ENCODE results near the gene FBXO38.
"Not testable (repeated sequence)": the region's sequence is repeated elsewhere in the genome, so short reads cannot be mapped to it uniquely, and the experiment has no call there.

FBXO38 gene

GRCh38 chr5:148427370-148428042, 43.7 kb downstream of the FBXO38 start:
- no peak for DNase-seq (ENCODE audit: low spot score)

DNA sequence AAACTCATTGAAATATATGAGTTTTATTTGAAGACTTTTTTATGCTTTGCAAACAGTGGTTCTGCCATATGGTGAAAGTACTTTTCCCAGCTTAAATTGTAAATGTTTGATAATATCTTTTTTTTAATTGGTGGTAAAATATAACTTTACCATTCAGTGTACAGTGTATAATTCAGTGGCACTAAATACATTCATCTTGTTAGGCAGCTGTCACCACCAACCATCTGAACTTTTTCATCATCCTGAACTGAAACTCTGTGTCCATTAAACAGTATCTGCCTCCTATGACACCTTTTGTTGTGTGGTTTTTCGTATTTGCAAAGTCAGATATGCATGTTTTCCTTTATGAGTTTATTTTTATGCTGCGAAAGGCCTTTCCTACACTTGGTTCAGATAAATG, 45.1 kb downstream of the FBXO38 start:
- no peak for DNase-seq (ENCODE audit: low spot score)

DNA sequence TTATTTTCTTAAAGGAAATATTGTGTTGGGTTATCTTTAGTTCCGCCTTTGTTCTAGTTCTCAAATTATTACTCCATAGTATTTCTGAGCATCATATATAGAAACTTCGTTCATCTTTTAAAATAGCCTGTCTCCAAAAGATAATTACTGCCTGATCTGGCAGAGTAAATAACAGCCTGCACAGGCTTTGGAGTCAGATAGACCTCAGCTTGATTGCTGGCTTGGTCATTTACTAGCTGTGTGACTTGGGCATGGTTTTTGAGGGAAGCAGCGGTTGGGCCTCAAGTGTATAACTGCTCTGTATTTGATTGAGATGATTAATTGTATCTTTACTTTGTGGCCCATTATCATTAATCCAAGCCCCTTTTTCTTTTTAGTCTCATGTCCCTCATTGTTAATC, 50.1 kb downstream of the FBXO38 start:
- DNase-seq (ENCODE audit: low spot score): no peak

DNA sequence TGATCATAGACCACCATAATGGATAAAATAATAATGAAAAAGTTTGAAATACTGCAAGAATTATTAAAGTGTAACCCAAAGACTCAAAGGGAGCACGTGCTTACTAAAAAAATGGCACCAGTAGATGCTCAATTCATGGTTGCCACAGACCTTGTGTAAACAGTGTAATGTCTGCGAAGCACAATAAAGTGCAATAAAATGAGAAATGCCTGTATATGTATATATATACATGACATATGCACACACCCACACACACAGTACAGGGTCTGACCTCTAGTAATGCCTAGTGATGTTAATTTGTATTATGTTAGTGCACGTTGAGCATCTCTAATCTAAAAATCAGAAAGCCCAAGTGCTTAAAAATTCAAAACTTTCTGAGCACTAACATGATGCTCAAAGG, 52.3 kb downstream of the FBXO38 start:
- no peak for DNase-seq (ENCODE audit: low spot score)

DNA sequence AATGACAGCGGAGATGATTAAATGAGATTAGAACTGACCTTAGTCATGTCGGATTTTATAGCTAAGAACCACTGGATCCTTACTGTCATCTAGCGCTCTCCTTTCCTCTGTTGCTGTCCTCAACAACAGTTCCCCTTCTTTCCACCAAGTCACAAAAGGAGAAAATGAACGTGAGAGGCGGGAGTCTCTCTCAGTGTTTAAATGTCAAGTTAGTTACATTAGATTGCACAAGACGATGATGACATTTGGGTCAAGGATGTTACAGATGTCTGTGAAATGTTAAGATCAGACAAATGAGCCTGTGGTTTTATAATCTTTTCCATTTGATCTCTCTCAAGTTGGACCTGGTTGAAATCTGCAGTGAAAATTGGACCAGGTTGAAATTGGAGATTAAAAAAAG, 53.5 kb downstream of the FBXO38 start:
- DNase-seq (ENCODE audit: low spot score): no peak

GRCh38 chr5:148438933-148439332, 55.2 kb downstream of the FBXO38 start:
- no peak for DNase-seq (ENCODE audit: low spot score)

DNA sequence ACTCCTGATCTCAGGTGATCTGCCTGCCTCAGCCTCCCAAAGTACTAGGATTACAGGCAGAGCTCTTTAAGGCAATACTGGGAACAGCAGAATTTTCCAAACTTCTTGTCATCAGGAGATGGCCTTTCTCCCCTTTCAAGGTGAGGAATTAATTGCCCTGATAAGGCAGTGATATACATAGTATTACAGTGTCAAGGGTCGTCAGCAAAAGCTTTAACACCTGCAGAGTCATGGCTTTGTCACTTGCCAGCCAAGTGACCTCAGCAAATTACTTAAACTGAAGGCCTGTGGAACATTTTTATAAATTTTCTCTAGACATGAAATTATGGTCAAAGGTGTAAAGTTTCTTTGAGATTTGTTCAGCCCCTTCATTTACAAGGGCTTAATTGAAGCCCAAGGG, 59.5 kb downstream of the FBXO38 start:
- no peak for DNase-seq (ENCODE audit: low spot score)

GRCh38 chr5:148443998-148444397, 60.2 kb downstream of the FBXO38 start:
- DNase-seq (ENCODE audit: low spot score): peak; percentile 64

DNA sequence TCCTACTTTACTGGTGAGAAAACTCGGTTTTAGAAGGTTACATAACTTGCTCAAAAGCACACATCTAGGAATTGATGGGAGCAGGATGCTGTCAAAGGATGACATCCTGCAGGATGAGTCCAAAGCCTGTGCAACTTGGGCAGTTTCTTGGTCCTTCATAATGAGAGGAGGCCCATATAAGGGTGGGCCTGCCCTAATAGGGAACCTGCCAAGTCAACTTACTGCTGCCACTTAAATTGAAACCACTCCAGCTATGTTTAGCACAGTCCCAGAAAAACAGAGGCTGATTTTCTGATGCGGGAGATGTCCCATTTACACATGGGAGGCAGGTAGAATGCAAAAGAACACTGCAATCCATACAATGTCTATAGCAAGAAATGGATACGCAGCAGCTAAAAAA, 61.8 kb downstream of the FBXO38 start:
- no peak for DNase-seq (ENCODE audit: low spot score)

GRCh38 chr5:148446611-148447010, 62.9 kb downstream of the FBXO38 start:
- no peak for DNase-seq (ENCODE audit: low spot score)

DNA sequence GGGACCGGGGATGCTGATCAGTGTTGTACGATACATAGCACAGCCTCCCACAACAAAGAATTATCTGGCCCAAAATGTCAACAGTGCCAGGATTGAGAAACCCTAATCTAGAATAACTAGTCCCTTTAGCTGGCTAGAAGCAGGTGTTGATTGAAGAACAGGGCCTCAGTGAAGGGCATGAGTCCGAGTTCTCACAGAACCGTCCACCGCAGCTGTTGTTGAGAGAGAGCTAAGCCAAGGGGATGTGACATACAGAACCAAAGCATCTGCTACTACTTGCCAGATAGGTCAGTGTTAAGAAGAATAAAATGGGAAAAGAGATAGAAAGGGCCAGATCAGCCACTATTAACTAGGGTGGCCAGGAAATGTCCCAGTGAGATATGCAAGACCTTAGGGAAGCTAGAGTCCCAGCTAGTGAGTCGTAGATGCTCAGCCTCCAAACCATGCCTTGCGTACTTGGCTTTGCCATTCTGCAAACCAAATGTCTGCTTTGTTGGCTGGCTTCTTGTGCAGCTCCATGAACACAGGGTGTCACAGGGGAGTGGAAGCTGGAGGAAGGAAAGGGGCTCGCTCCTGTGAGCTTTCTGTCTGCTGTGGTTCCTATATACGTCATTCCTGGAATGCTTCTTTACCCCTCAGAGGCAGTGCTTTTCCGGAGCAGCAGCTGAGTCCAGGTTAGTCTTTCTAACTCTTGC, 68.9 kb downstream of the FBXO38 start:
- no peak for DNase-seq (ENCODE audit: low spot score)

DNA sequence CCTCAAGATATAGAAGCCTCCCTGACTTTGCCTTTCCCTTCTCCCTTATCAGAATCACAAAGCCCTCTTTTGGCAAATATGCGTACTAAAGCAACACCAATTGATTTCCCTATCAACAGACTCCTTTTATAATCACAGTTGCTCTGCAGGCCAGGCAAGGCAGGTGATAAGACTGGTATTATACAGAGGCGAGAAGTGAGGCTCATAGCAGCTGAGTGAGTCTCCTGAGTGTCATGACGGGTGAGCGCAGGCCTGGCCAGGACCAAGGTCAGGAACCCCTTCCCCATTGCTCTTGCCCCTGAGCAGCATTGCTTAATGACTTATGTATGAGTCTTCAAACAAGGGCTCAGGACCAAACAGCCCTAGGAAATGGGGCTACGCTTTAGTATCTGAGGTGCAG, 70.8 kb downstream of the FBXO38 start:
- DNase-seq (ENCODE audit: low spot score): no peak

DNA sequence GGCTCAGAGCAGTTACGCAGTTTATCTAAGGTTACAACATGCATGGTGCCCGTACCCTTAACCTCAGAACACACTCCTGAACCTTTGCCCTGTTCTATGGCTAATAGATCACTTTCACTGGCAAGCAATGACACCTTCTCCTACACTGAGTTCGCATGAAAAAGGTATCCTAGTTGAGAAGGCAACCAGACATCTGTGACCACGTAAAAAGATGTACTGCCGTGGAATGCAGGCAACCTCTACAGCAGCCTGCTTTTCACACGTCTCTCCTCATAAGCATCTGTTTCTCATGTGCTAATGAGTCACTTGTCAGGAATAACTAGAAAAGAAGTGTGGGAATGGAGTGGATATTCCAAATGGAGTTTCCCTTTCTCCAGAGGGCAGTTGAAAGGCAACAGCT, 71.4 kb downstream of the FBXO38 start:
- no peak for DNase-seq (ENCODE audit: low spot score)

GRCh38 chr5:148457183-148457620, 73.4 kb downstream of the FBXO38 start:
- no peak for DNase-seq (ENCODE audit: low spot score)

- DNase-seq (ENCODE audit: low spot score): no peak
Observed at GRCh38 chr5:148458036-148458888, 74.5 kb downstream of the FBXO38 start.

GRCh38 chr5:148459669-148460068, 75.9 kb downstream of the FBXO38 start:
- DNase-seq (ENCODE audit: low spot score): no peak

DNA sequence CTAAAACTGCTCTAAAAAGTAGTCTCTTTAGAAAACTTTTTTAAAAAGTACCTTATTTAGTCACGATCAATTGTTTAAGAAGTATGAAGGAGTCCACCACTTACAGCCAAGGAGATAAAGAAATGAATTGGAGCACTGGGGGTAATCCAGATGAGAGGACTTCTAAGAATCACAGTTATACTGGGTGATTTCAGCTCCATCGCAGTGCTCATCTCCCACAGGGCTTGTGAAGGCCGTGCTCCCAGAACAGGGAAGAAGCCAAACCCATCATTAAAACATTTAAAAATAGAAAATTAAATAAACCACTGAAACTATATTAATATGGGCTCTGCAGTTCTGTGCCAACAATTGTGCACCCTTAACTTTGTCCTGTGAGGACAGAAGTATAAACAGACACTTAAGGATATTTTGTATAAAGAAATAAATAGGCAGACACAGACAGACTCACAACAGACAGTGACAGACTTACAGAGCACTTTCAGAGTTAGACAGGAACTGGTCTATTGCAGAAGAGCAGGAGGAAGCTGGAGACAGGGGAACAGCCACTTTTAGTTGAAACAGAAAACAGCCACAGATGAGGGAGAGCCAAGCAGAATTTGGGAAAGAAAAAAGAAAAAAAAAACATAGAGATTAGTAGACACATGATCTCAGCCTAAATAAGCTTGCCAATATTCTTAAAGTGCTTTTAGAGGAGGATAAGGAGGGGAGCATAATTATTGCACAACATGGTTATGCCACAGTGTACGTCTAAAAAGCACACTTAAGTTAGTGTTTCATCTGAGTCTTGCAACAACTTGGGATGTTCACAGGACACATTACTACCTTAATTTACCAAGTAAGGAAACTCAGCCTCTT, 81.8 kb downstream of the FBXO38 start:
- DNase-seq (ENCODE audit: low spot score): no peak

- DNase-seq (ENCODE audit: low spot score): no peak
Observed at GRCh38 chr5:148466236-148466580, 82.5 kb downstream of the FBXO38 start.

DNA sequence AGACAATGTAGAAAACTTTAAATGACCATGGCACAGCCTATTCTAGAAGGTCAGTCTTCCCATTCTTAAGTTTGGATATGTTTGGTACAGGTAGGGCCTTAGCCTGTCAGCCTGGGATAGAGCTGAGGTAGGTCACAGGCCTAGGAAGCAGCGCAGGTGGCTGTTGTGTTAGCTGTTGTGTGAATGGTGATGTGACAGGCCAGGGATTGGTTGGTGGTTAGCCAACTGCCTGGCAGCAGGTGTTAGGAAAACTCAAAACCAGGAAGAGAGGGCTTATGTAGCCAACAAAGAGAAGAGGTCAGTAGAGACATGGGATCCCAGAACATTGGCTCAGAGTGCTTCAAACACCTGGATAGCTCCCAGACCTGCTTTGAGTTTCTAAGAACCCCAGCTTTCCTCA, 84.2 kb downstream of the FBXO38 start:
- DNase-seq (ENCODE audit: low spot score): no peak

DNA sequence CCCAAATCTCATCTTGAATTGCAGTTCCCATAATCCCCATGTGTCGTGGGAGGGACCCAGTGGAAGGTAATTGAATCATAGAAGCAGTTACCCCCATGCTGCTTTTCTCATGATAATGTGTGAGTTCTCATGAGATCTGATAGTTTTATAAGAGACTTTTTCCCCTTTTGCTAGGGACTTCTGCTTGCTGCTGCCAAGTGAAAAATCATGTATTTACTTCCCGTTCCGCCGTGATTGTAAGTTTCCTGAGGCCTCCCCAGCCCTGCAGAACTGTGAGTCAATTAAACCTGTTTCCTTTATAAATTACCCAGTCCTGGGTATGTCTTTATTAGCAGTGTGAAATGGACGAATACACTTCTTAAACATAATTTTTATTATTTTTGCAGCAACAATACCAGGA, 85.0 kb downstream of the FBXO38 start:
- not testable (repeated sequence) for DNase-seq (ENCODE audit: low spot score)

- peak; percentile 16 for DNase-seq (ENCODE audit: low spot score)
Observed at GRCh38 chr5:148469501-148469935, 85.8 kb downstream of the FBXO38 start.

DNA sequence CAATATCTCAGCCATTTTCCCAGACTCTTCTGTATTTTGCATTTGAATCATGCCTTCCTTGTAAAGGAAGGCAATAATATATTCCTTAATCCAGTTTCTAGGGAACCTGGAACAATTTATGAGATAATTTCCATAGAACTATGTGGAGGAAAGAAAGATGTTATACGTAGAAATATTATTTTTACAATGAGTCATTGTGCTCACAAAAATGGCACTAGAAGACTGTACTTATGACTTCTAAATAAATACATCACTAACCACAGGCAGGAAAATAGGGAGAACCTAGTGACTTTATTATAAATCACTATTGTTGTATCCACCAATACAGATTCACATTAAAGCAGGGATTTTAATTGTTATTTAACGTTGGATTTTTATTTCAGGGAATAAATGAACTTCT, 87.6 kb downstream of the FBXO38 start:
- no peak for DNase-seq (ENCODE audit: low spot score)
